Liver (tissue), 9 donors: ENCODE data around the gene PCSK1N. TPM values are rescaled to one million over a fixed set of nuclear protein-coding genes. Genes with fewer than 3 reads are reported as not detected.

Experiments
- DNase-seq: peaks from one replicate; pipeline ENCODE4 v3.0.0-alpha.2; 2017; ENCODE audit warnings: low spot score
- H3K27ac ChIP-seq, 2 donors: one replicate each; pipeline ENCODE4 v1.7.0; 2013; ENCODE audit warnings: inconsistent platforms in 2 of 2, low read length in 2 of 2, control low read depth in 1 of 2, low read depth in 1 of 2, mild to moderate bottlenecking in 1 of 2
- H3K27me3 ChIP-seq, 4 donors: one replicate each; pipeline versions ENCODE4 v1.6.1 to v1.7.0; 2013; ENCODE audit warnings: low read length in 3 of 4, inconsistent platforms in 1 of 4, mild to moderate bottlenecking in 1 of 4, moderate library complexity in 1 of 4; ENCODE audit not compliant: control insufficient read depth in 4 of 4, insufficient read depth in 4 of 4
- H3K36me3 ChIP-seq, 4 donors: one replicate each; pipeline versions ENCODE4 v1.6.1 to v1.7.0; 2013; ENCODE audit warnings: low read length in 3 of 4, mild to moderate bottlenecking in 3 of 4, low read depth in 1 of 4, moderate library complexity in 1 of 4; ENCODE audit not compliant: control insufficient read depth in 4 of 4, insufficient read depth in 3 of 4
- H3K4me1 ChIP-seq, 4 donors: one replicate each; pipeline versions ENCODE4 v1.6.1 to v1.7.0; 2013; ENCODE audit warnings: low read length in 3 of 4, mild to moderate bottlenecking in 3 of 4, moderate library complexity in 1 of 4; ENCODE audit not compliant: control insufficient read depth in 4 of 4, insufficient read depth in 4 of 4
- H3K4me3 ChIP-seq, 3 donors: one replicate each; pipeline versions ENCODE4 v1.6.1 to v1.7.0; 2013; ENCODE audit warnings: low read length in 3 of 3, control low read depth in 1 of 3, low read depth in 1 of 3, mild to moderate bottlenecking in 1 of 3
- H3K9ac ChIP-seq, 2 donors: one replicate each; pipeline ENCODE4 v1.7.0; 2013; ENCODE audit warnings: low read length in 2 of 2, mild to moderate bottlenecking in 2 of 2, moderate library complexity in 2 of 2, control low read depth in 1 of 2, low read depth in 1 of 2
- H3K9me3 ChIP-seq, 4 donors: one replicate each; pipeline versions ENCODE4 v1.6.1 to v1.7.0; 2013; ENCODE audit warnings: low read length in 3 of 4; ENCODE audit not compliant: control insufficient read depth in 4 of 4
- ATF3 ChIP-seq: IDR thresholded peaks from 2 replicates; pipeline ENCODE4 v1.6.1; 2016; ENCODE audit warnings: antibody characterized with exemption
- CTCF ChIP-seq: fragments of 150-350 bp; IDR thresholded peaks from 2 replicates; pipeline ENCODE4 v1.5.1; 2017; ENCODE audit warnings: improper control_type of control experiment, low read depth, low read length; ENCODE audit not compliant: missing input control
- EGR1 ChIP-seq, 2 donors: IDR thresholded peaks; 2 replicates each; pipeline ENCODE4 v1.6.1; 2016 to 2018; ENCODE audit warnings: antibody characterized with exemption in 2 of 2, low read depth in 2 of 2
- FOXA1 ChIP-seq: IDR thresholded peaks from 2 replicates; pipeline ENCODE4 v1.6.1; 2016; ENCODE audit warnings: antibody characterized with exemption
- FOXA2 ChIP-seq: IDR thresholded peaks from 2 replicates; pipeline ENCODE4 v1.6.1; 2016; ENCODE audit warnings: antibody characterized with exemption
- GABPA ChIP-seq, 2 donors: IDR thresholded peaks in 1 of 2; conservative IDR thresholded peaks in 1 of 2; 2 replicates each; pipeline ENCODE4 v1.6.1; 2016; ENCODE audit warnings: antibody characterized with exemption in 2 of 2, mild to moderate bottlenecking in 1 of 2, moderate library complexity in 1 of 2
- HNF4A ChIP-seq, 2 donors: conservative IDR thresholded peaks; 2 replicates each; pipeline ENCODE4 v1.6.1; 2016; ENCODE audit warnings: antibody characterized with exemption in 2 of 2, mild to moderate bottlenecking in 2 of 2
- HNF4G ChIP-seq: IDR thresholded peaks from 2 replicates; pipeline ENCODE4 v1.6.1; 2016; ENCODE audit warnings: antibody characterized with exemption
- JUND ChIP-seq, 2 donors: IDR thresholded peaks; 2 replicates each; pipeline ENCODE4 v1.6.1; 2016; ENCODE audit warnings: antibody characterized with exemption in 2 of 2
- NR2F2 ChIP-seq: IDR thresholded peaks from 2 replicates; pipeline ENCODE4 v1.6.1; 2016; ENCODE audit warnings: antibody characterized with exemption
- RAD21 ChIP-seq, 2 donors: IDR thresholded peaks; 2 replicates each; pipeline ENCODE4 v1.6.1; 2016; ENCODE audit warnings: antibody characterized with exemption in 2 of 2, mild to moderate bottlenecking in 2 of 2
- REST ChIP-seq: IDR thresholded peaks from 2 replicates; pipeline ENCODE4 v1.6.1; 2016; ENCODE audit warnings: antibody characterized with exemption, mild to moderate bottlenecking
- RXRA ChIP-seq, 2 donors: IDR thresholded peaks; 2 replicates each; pipeline ENCODE4 v1.6.1; 2017 to 2018; ENCODE audit warnings: antibody characterized with exemption in 2 of 2, mild to moderate bottlenecking in 1 of 2
- SP1 ChIP-seq: IDR thresholded peaks from 2 replicates; pipeline ENCODE4 v1.6.1; 2018; ENCODE audit warnings: antibody characterized with exemption, mild to moderate bottlenecking
- YY1 ChIP-seq: IDR thresholded peaks from 2 replicates; pipeline ENCODE4 v1.6.1; 2016; ENCODE audit warnings: antibody characterized with exemption, mild to moderate bottlenecking
- ZBTB33 ChIP-seq: IDR thresholded peaks from 2 replicates; pipeline ENCODE4 v1.6.1; 2016; ENCODE audit warnings: antibody characterized with exemption
- WGBS: extraction: QIAGEN DNeasy Blood & Tissue Kit; methylation state at CpG from one replicate; pipeline ENCODE4 v1.1.7; 2013; 5-methylcytosine and 5-hydroxymethylcytosine counted together
- polyA plus RNA-seq, 2 donors: library from polyadenylated mRNA; stranded (reverse) in 1 of 2; unstranded in 1 of 2; fragments of 200-250 nt in 1 of 2; fragments of >200 nt in 1 of 2; fragmentation: Nextera tagmentation in 1 of 2; extraction: Ambion mirVana in 1 of 2; gene quantifications; one replicate each; pipeline versions ENCODE4 v1.2.1 to v1.2.3, GENCODE V29; 2013 to 2015
- total RNA-seq, 2 donors: library from RNA; depleted of rRNA; stranded (reverse); fragments of >200 nt; gene quantifications; one replicate each; pipeline ENCODE4 v1.2.3, GENCODE V29; 2014
- donor health status: healthy.
- donor health status: healthy.
- donor health status: healthy.
- donor health status: healthy.
- donor health status: healthy.

Gene PCSK1N
- total and polyA plus RNA-seq, 4 donors: 0.05 to 5.4 (median 0.92) TPM

DNA sequence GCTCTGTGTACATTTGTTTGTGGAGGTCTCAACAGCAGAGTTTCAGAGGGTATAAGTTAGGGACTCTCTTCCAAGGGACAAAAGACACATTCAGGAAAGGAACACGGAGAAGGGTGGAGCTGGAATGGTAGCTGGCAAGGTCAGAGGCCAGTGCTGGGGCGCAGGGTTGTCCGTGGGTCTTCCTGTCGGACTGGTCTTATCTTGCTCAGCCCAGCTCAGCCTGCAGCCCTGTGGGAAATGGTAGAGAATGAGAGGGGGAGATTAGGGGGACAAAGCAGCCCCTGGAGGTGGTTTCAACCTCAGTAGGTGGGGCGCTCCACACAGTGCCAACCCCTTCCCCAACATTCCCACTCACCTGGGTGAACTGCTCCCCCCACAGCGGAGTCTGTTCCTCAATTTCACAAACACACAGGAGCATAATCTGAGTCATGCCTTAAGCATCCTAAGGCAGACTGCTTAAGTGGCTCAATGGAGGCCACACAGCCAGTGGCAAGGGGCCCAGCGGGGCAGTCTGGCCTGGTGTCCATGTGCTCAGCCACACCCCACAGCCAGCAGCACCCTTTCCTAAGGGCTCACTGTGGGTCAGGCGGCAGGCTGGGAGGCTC, 40.4 kb downstream of the PCSK1N start (continued):
- TF ChIP-seq REST (no peak), SP1 (no peak)

DNA sequence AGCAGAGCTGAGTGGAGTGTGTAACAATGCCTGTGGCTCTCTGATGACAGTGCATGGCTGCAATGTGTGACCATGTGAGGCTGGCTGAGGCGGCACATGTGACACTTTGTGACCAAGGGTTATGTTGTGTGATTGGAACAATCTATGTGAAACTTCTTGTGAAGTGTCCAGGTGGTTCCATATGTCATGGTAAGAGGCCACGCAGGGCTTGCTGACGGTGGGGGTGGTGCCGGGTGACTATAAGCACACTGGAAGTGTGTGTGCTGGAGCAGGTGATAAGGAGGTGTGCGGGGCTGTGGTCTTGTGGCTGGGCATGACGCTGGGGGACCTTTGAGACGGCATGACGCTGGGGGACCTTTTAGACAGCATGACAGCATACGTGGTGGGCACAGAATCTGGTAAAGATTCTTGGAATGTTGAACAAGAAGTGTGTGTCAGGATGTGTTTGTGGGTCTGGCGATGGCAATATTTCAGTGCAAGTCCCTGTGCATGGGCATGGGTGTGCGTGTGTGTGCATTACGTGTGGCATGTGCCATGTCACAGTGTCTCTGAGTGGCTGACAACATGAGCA, 41.0 kb downstream of the PCSK1N start:
- TF ChIP-seq EGR1 (IDR thresholded peaks at IDR 0.05; ENCODE audit: low read depth in 2 of 2) (no peak), FOXA2 (no peak), ATF3 (no peak)
- H3K4me3 ChIP-seq: no peak overlapping the region
- no peak for DNase-seq
- H3K9ac ChIP-seq: no peak overlapping the region
- no peaks in the 10 kb centered on the region for H3K36me3 ChIP-seq
- H3K27me3 ChIP-seq: peaks cover 0 to 3% (median 0%) of the 10 kb centered on the region in 4 donors
- no peak overlapping the region for H3K27ac ChIP-seq
- H3K9me3 ChIP-seq: no peaks in the 10 kb centered on the region
- no peaks in the 10 kb centered on the region for H3K4me1 ChIP-seq
- 89% methylated on average over 12 of the region's 12 CpGs for WGBS

- WGBS: 91% methylated on average over 4 of the region's 4 CpGs
- no peaks in the 10 kb centered on the region for H3K4me1 ChIP-seq
- no peaks in the 10 kb centered on the region for H3K36me3 ChIP-seq
- H3K27me3 ChIP-seq: peaks cover 0 to 3% (median 0%) of the 10 kb centered on the region in 4 donors
- H3K9me3 ChIP-seq: no peaks in the 10 kb centered on the region
- no peak overlapping the region for H3K27ac ChIP-seq
- no peak overlapping the region for H3K9ac ChIP-seq
- no peak overlapping the region for H3K4me3 ChIP-seq
- no peak for TF ChIP-seq HNF4A (conservative IDR thresholded peaks at IDR 0.05)
- TF ChIP-seq RAD21 (IDR thresholded peaks at IDR 0.05): no peak
- no peak for TF ChIP-seq REST
- no peak for TF ChIP-seq FOXA2
- no peak for TF ChIP-seq RXRA (IDR thresholded peaks at IDR 0.05)
- no peak for TF ChIP-seq ATF3
- TF ChIP-seq CTCF: no peak
- no peak for TF ChIP-seq NR2F2
- TF ChIP-seq ZBTB33: no peak
- TF ChIP-seq GABPA (IDR thresholded peaks at IDR 0.05 in 1 of 2, conservative IDR thresholded peaks at IDR 0.05 in 1 of 2): no peak
- no peak for TF ChIP-seq JUND (IDR thresholded peaks at IDR 0.05)
- TF ChIP-seq YY1: no peak
- TF ChIP-seq FOXA1: no peak
- no peak for TF ChIP-seq HNF4G
- TF ChIP-seq EGR1 (IDR thresholded peaks at IDR 0.05; ENCODE audit: low read depth in 2 of 2): no peak
- DNase-seq: no peak
Measured at GRCh38 chrX:48793935-48794334, 41.5 kb downstream of the PCSK1N start.
